Gastrocnemius medialis (tissue), 4 donors: ENCODE data around the gene COMMD3.

ENCODE experiments used
- POLR2A ChIP-seq, 2 donors: fragments of 450-650 bp; IDR thresholded peaks; one replicate each; pipeline ENCODE4 v1.6.1; 2017; ENCODE audit warnings: antibody characterized with exemption in 2 of 2, mild to moderate bottlenecking in 2 of 2, moderate library complexity in 2 of 2
- TF ChIP-seq, protein P1 (sequence below), 5 experiments: fragments of 450-650 bp in 3 of 5; fragments of 200-600 bp in 2 of 5; sonication (generic) in 2 of 5; IDR thresholded peaks in 4 of 5; conservative IDR thresholded peaks in 1 of 5; 1 replicate in 4 of 5; 2 replicates in 1 of 5; pipeline ENCODE4 v1.5.1; 2016 to 2019; ENCODE audit warnings: antibody characterized with exemption in 5 of 5, mild to moderate bottlenecking in 3 of 5, moderate library complexity in 3 of 5

GRCh38 chr10:22301193-22301592 is 15.0 kb upstream of the COMMD3 start:
- no peak for TF ChIP-seq POLR2A (IDR thresholded peaks at IDR 0.05)
- TF ChIP-seq, protein P1, sequence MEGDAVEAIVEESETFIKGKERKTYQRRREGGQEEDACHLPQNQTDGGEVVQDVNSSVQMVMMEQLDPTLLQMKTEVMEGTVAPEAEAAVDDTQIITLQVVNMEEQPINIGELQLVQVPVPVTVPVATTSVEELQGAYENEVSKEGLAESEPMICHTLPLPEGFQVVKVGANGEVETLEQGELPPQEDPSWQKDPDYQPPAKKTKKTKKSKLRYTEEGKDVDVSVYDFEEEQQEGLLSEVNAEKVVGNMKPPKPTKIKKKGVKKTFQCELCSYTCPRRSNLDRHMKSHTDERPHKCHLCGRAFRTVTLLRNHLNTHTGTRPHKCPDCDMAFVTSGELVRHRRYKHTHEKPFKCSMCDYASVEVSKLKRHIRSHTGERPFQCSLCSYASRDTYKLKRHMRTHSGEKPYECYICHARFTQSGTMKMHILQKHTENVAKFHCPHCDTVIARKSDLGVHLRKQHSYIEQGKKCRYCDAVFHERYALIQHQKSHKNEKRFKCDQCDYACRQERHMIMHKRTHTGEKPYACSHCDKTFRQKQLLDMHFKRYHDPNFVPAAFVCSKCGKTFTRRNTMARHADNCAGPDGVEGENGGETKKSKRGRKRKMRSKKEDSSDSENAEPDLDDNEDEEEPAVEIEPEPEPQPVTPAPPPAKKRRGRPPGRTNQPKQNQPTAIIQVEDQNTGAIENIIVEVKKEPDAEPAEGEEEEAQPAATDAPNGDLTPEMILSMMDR (IDR thresholded peaks at IDR 0.05 in 4 of 5, conservative IDR thresholded peaks at IDR 0.05 in 1 of 5): no peak
